Measurements from ENCODE around the gene RALGAPA2. TPM values are rescaled to one million over a fixed set of nuclear protein-coding genes. Genes with fewer than 3 reads are reported as not detected.

The RALGAPA2 gene
- 10 to 100 TPM; 34.6 to 74.1 (median 46.0) TPM for total RNA-seq

DNA sequence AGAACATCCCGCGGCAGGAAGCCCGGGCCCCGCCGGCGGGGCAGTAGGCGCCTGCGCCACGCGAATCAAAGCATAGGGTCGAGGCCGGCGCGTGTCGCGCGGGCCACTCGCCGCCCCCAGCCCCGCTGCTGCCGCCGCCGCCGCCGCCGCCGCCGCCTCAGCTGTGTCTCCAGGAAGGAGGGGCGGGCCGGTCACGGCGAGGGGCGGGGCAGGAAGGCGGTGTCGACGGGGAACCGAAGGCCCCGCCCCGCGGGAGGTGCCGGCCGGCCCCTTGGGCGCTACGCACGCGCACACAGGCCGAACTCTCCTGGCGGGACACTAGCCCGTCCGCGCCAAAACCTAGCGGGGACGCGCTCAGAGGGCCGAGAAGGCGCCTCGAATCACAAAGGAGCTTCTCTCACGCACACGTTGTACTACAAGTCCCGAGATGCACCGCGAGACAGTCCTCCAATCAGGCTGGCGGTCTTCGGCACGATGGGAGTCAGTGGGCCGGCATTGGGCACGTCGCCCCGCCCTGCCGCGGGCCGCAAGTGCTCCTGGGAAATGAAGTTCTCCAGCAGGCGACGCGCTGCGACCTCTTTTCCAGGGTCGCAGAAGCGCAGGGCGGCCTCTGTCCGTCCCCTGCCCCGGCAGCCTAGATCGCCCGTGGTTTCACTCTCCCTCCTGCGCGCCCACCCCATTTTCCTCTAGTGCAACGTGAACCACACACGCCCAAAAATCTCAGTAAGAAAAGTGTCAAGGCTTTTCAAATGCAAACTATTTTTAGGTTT, at the start of gene RALGAPA2:
TSS of gene RALGAPA2 (minus strand) at position 171 of the 770 bp plus-strand sequence. CDS start at position 7, 164 bp downstream.
- H3K9me3 ChIP-seq: no peaks in the 10 kb centered on the region
- no peaks in the 10 kb centered on the region for H3K4me1 ChIP-seq
- intact Hi-C loops (cut with DNase I; ENCODE audit: low total_unique reads): no loop called here
- TF ChIP-seq, protein P1, sequence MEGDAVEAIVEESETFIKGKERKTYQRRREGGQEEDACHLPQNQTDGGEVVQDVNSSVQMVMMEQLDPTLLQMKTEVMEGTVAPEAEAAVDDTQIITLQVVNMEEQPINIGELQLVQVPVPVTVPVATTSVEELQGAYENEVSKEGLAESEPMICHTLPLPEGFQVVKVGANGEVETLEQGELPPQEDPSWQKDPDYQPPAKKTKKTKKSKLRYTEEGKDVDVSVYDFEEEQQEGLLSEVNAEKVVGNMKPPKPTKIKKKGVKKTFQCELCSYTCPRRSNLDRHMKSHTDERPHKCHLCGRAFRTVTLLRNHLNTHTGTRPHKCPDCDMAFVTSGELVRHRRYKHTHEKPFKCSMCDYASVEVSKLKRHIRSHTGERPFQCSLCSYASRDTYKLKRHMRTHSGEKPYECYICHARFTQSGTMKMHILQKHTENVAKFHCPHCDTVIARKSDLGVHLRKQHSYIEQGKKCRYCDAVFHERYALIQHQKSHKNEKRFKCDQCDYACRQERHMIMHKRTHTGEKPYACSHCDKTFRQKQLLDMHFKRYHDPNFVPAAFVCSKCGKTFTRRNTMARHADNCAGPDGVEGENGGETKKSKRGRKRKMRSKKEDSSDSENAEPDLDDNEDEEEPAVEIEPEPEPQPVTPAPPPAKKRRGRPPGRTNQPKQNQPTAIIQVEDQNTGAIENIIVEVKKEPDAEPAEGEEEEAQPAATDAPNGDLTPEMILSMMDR (IDR thresholded peaks at IDR 0.05): no peak
- peak in 2 of 3 donors; percentile 57 to 65 for TF ChIP-seq POLR2AphosphoS5 (IDR thresholded peaks at IDR 0.05)
- TF ChIP-seq POLR2A (IDR thresholded peaks at IDR 0.05): no peak
- no peaks in the 10 kb centered on the region for H3K36me3 ChIP-seq
- no peaks in the 10 kb centered on the region for H3K27me3 ChIP-seq
- DNase-seq (ENCODE audit: low spot score in 2 of 2): peak; percentile 95 to 97
- peak within 1 kb of the TSS; percentile 86 to 98 (median 89) for H3K4me3 ChIP-seq
- H3K27ac ChIP-seq: peak within 1 kb of the TSS; percentile 93 to 95

- Histone ChIP-seq H3K4me1 (peaks cover 4 to 7% of the 10 kb centered on the region in 2 donors), H3K9me3 (no peaks in the 10 kb centered on the region), H3K27me3 (no peaks in the 10 kb centered on the region), H3K27ac (peak overlapping the region in 1 of 2 donors; percentile 48), H3K4me3 (no peak overlapping the region), H3K36me3 (no peaks in the 10 kb centered on the region)
- no peak for DNase-seq (ENCODE audit: low spot score in 2 of 2)
- intact Hi-C loops (cut with DNase I; ENCODE audit: low total_unique reads): no loop called here
- TF ChIP-seq POLR2AphosphoS5 (IDR thresholded peaks at IDR 0.05): no peak
These were observed 48.9 kb upstream of the RALGAPA2 start for GRCh38 chr20:20761301-20761700.

DNA sequence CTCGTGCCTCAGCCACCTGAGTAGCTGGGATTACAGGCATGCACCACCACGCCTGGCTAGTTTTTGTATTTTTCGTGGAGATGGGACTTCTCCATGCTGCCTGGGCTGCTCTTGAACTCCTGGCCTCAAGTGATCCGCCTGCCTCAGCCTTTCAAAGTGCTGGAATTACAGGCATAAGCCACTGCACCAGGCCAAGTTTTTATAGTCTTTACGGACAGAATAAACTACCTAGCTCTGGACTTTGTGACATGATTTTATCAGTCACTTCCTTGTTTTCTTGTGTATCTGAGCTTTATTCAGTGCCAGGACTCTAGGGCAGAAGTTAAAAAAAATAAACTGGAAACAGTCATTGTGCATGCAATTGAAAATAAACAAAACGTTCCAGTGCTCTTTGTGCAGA, 46.7 kb upstream of the RALGAPA2 start:
- Histone ChIP-seq H3K27me3 (no peaks in the 10 kb centered on the region), H3K27ac (peak overlapping the region; percentile 71 to 86), H3K9me3 (no peaks in the 10 kb centered on the region), H3K4me1 (peaks cover 4 to 7% of the 10 kb centered on the region in 2 donors), H3K36me3 (no peaks in the 10 kb centered on the region), H3K4me3 (no peak overlapping the region)
- DNase-seq (ENCODE audit: low spot score in 2 of 2): no peak
- intact Hi-C loops (cut with DNase I; ENCODE audit: low total_unique reads): no loop called here
- TF ChIP-seq POLR2AphosphoS5 (IDR thresholded peaks at IDR 0.05) (peak in 2 of 3 donors; percentile 11 to 27), POLR2A (IDR thresholded peaks at IDR 0.05) (no peak)
- TF ChIP-seq, protein P1 (IDR thresholded peaks at IDR 0.05): no peak

GRCh38 chr20:20755674-20756319, 43.4 kb upstream of the RALGAPA2 start:
- intact Hi-C loops (cut with DNase I; ENCODE audit: low total_unique reads): no loop called here
- no peak for DNase-seq (ENCODE audit: low spot score in 2 of 2)

GRCh38 chr20:20755231-20755630, 42.8 kb upstream of the RALGAPA2 start:
- Histone ChIP-seq H3K4me1 (peaks cover 0 to 7% of the 10 kb centered on the region in 2 donors), H3K27ac (no peak overlapping the region), H3K9me3 (no peaks in the 10 kb centered on the region), H3K27me3 (no peaks in the 10 kb centered on the region), H3K4me3 (no peak overlapping the region), H3K36me3 (no peaks in the 10 kb centered on the region)
- intact Hi-C loops (cut with DNase I; ENCODE audit: low total_unique reads): no loop called here
- no peak for TF ChIP-seq POLR2A (IDR thresholded peaks at IDR 0.05)
- TF ChIP-seq POLR2AphosphoS5 (IDR thresholded peaks at IDR 0.05): no peak
- TF ChIP-seq, protein P1 (IDR thresholded peaks at IDR 0.05): no peak
- no peak for DNase-seq (ENCODE audit: low spot score in 2 of 2)

More at GRCh38 chr20:20755674-20756319, 43.4 kb upstream of the RALGAPA2 start:
- Histone ChIP-seq H3K9me3 (no peaks in the 10 kb centered on the region), H3K4me3 (no peak overlapping the region), H3K27ac (no peak overlapping the region), H3K27me3 (no peaks in the 10 kb centered on the region), H3K36me3 (no peaks in the 10 kb centered on the region), H3K4me1 (peaks cover 4 to 7% of the 10 kb centered on the region in 2 donors)
- TF ChIP-seq, protein P1 (IDR thresholded peaks at IDR 0.05): no peak

Measured in breast epithelium (tissue), 4 donors.